Body of pancreas (tissue), 4 donors: ENCODE data around the gene BNIPL.

Source experiments
- POLR2A ChIP-seq, 3 donors: fragments of 450-650 bp; IDR thresholded peaks; one replicate each; pipeline ENCODE4 v1.6.1; 2016; ENCODE audit warnings: antibody characterized with exemption in 3 of 3, mild to moderate bottlenecking in 2 of 3
- TF ChIP-seq, protein P1 (sequence below), 7 experiments: fragments of 450-650 bp in 4 of 7; fragments of 200-600 bp in 3 of 7; sonication (generic) in 3 of 7; IDR thresholded peaks; one replicate each; pipeline ENCODE4 v1.5.1; 2016 to 2019; ENCODE audit warnings: antibody characterized with exemption in 7 of 7

DNA sequence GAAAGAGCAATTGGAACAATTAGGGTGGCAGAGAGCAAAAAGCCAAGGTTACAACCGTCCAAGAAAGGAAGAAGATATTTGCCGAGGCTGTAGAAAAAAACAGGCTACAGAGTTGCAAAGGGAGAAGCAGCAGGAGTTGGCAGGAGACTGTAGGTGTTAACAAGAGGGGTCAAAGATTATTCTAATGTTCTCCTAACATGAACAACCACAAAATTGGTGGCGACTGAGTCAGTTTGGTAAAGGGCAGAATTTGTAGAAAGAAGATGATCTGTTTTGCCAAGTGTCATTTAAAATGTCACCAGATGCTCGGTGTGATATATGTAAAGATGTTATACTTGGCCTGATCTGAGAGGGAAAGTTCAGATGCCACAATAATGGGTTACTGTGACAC is 28.5 kb upstream of the BNIPL start:
- TF ChIP-seq, protein P1, sequence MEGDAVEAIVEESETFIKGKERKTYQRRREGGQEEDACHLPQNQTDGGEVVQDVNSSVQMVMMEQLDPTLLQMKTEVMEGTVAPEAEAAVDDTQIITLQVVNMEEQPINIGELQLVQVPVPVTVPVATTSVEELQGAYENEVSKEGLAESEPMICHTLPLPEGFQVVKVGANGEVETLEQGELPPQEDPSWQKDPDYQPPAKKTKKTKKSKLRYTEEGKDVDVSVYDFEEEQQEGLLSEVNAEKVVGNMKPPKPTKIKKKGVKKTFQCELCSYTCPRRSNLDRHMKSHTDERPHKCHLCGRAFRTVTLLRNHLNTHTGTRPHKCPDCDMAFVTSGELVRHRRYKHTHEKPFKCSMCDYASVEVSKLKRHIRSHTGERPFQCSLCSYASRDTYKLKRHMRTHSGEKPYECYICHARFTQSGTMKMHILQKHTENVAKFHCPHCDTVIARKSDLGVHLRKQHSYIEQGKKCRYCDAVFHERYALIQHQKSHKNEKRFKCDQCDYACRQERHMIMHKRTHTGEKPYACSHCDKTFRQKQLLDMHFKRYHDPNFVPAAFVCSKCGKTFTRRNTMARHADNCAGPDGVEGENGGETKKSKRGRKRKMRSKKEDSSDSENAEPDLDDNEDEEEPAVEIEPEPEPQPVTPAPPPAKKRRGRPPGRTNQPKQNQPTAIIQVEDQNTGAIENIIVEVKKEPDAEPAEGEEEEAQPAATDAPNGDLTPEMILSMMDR (IDR thresholded peaks at IDR 0.05): no peak
- no peak for TF ChIP-seq POLR2A (IDR thresholded peaks at IDR 0.05)
